Endothelial cell of umbilical vein (primary cell): ENCODE data around the gene DUSP6. TPM values are rescaled to one million over a fixed set of nuclear protein-coding genes. Genes with fewer than 3 reads are reported as not detected.
A peak's percentile ranks its signal among the peaks of the same experiment; 100 is the strongest.

Experiments
- BruUV-seq: library from RNA; stranded (reverse); fragments of 400-500 nt; replicated peaks from 2 replicates; lab custom pipeline; 2021; lab: Mats Ljungman, UMichigan
- CTCF ChIA-PET: fragments of 300-600, 350-600 bp; sonication (Branson Sonifier 250); formaldehyde crosslinking; loops from one replicate; lab custom pipeline; 2021; ENCODE audit warnings: antibody characterized with exemption, inconsistent platforms; lab: Charles Lee
- POLR2A ChIA-PET: fragments of 300-600, 350-600 bp; sonication (Branson Sonifier 250); formaldehyde crosslinking; loops from one replicate; lab custom pipeline; 2021; ENCODE audit warnings: antibody characterized with exemption, inconsistent platforms; lab: Charles Lee
- DNase-seq: peaks from one replicate; pipeline ENCODE4 v3.0.0-alpha.2; 2011; ENCODE audit warnings: low read depth, low spot score
- FAIRE-seq: peaks from 2 replicates; lab custom pipeline; 2011; peaks lifted over from hg19 to GRCh38; lab: Jason Lieb, UNC
- H2AFZ ChIP-seq: 2 replicates; pipeline ENCODE4 v1.6.0; 2012; ENCODE audit warnings: low read depth, low read length, control low read depth, inconsistent platforms
- H3K27ac ChIP-seq: 2 replicates; pipeline ENCODE4 v1.5.1; 2011; ENCODE audit warnings: low read depth, mild to moderate bottlenecking, control low read depth, low read length, moderate library complexity; ENCODE audit not compliant: insufficient read depth
- H3K27me3 ChIP-seq, 2 experiments: 2 replicates each; pipeline versions ENCODE4 v1.6.0 to v1.6.1; 2011; ENCODE audit warnings: low read length in 2 of 2, mixed read lengths in 1 of 2; ENCODE audit not compliant: control insufficient read depth in 2 of 2, insufficient read depth in 2 of 2
- H3K36me3 ChIP-seq, 2 experiments: 2 replicates in 1 of 2; 3 replicates in 1 of 2; pipeline ENCODE4 v1.5.1; 2011; ENCODE audit warnings: low read length in 2 of 2, mild to moderate bottlenecking in 1 of 2, moderate library complexity in 1 of 2; ENCODE audit not compliant: control insufficient read depth in 2 of 2, insufficient read depth in 2 of 2; ENCODE audit errors: extremely low read depth in 1 of 2
- H3K4me1 ChIP-seq: 3 replicates; pipeline ENCODE4 v1.5.1; 2011; ENCODE audit warnings: mild to moderate bottlenecking, low read length; ENCODE audit not compliant: control insufficient read depth, insufficient read depth; ENCODE audit errors: extremely low read depth
- H3K4me2 ChIP-seq: 2 replicates; pipeline ENCODE4 v1.6.1; 2011; ENCODE audit warnings: low read length, control low read depth, mixed read lengths; ENCODE audit not compliant: insufficient read depth
- H3K4me3 ChIP-seq, 3 experiments: fragments of 200-600 bp in 1 of 3; sonication (generic), shearing (Covaris generic) in 1 of 3; replicated peaks in 1 of 3; 2 replicates each; pipeline ENCODE4 v1.5.1; 2011 to 2016; ENCODE audit warnings: control low read depth in 3 of 3, low read length in 3 of 3, mild to moderate bottlenecking in 2 of 3, inconsistent platforms in 1 of 3, low read depth in 1 of 3, moderate library complexity in 1 of 3; ENCODE audit not compliant: insufficient read depth in 1 of 3
- H3K79me2 ChIP-seq: 2 replicates; pipeline ENCODE4 v1.6.0; 2012; ENCODE audit warnings: low read length, inconsistent platforms; ENCODE audit not compliant: control insufficient read depth, insufficient read depth
- H3K9ac ChIP-seq: replicated peaks from 2 replicates; pipeline ENCODE3; 2011; ENCODE audit warnings: low read length, control low read depth; ENCODE audit not compliant: insufficient read depth; ENCODE audit errors: extremely low read depth
- H3K9me1 ChIP-seq: replicated peaks from 3 replicates; pipeline ENCODE4 v1.6.0; 2011; ENCODE audit warnings: mild to moderate bottlenecking, low read length; ENCODE audit not compliant: control insufficient read depth, insufficient read depth; ENCODE audit errors: extremely low read depth
- H3K9me3 ChIP-seq: replicated peaks from 2 replicates; pipeline ENCODE4 v1.5.1; 2012; ENCODE audit warnings: low read length, inconsistent platforms; ENCODE audit not compliant: control insufficient read depth, insufficient read depth
- H4K20me1 ChIP-seq: replicated peaks from 2 replicates; pipeline ENCODE3; 2011; ENCODE audit warnings: mild to moderate bottlenecking, low read length; ENCODE audit not compliant: control insufficient read depth, insufficient read depth; ENCODE audit errors: extremely low read depth
- GATA2 ChIP-seq: IDR thresholded peaks from 2 replicates; pipeline ENCODE4 v1.7.0; 2011; ENCODE audit warnings: low read depth, mild to moderate bottlenecking, moderate library complexity, mixed read lengths, low read length; ENCODE audit not compliant: insufficient read length, insufficient read depth
- JUN ChIP-seq: IDR thresholded peaks from 2 replicates; pipeline ENCODE4 v1.6.1; 2011; ENCODE audit warnings: borderline replicate concordance, low read depth; ENCODE audit not compliant: insufficient read length, insufficient read depth
- POLR2A ChIP-seq: IDR thresholded peaks from 2 replicates; pipeline ENCODE4 v1.6.1; 2012; ENCODE audit warnings: low read depth, mild to moderate bottlenecking, control low read depth, low read length
- POLR2AphosphoS5 ChIP-seq: IDR thresholded peaks from 2 replicates; pipeline ENCODE4 v1.6.1; 2012; ENCODE audit warnings: low read depth, mild to moderate bottlenecking, control low read depth, low read length, moderate library complexity; ENCODE audit not compliant: insufficient read depth
- dilution Hi-C: fragments of 300-500 bp; cut with MboI; formaldehyde crosslinking; loops from one replicate; pipeline ENCODE4 v1.15.0; 2019; ENCODE audit warnings: low sequenced_read_pairs; ENCODE audit not compliant: extremely low pct_ligation_motif_present
- intact Hi-C: fragments of 100-400 bp; cut with micrococcal nuclease; formaldehyde crosslinking; loops from one replicate; pipeline ENCODE4 v1.10.0; 2022
- polyA plus RNA-seq, 4 experiments: library from polyadenylated mRNA; depleted of rRNA in 3 of 4; stranded (reverse) in 3 of 4; unstranded in 1 of 4; fragments of >200 nt; gene quantifications; 2 replicates each; pipeline versions ENCODE4 v1.2.1 to v1.2.3, GENCODE V29; 2011 to 2012; ENCODE audit warnings: missing spikeins in 1 of 4
- total RNA-seq: library from RNA; stranded (reverse); gene quantifications from 2 replicates; pipeline ENCODE4 v1.2.3, GENCODE V29; 2021

The DUSP6 gene
- total and polyA plus RNA-seq, 2 donors (not counting 3 experiments of a cell fraction or from before 2014, with no cell fraction given): 148 to 149 TPM

DNA sequence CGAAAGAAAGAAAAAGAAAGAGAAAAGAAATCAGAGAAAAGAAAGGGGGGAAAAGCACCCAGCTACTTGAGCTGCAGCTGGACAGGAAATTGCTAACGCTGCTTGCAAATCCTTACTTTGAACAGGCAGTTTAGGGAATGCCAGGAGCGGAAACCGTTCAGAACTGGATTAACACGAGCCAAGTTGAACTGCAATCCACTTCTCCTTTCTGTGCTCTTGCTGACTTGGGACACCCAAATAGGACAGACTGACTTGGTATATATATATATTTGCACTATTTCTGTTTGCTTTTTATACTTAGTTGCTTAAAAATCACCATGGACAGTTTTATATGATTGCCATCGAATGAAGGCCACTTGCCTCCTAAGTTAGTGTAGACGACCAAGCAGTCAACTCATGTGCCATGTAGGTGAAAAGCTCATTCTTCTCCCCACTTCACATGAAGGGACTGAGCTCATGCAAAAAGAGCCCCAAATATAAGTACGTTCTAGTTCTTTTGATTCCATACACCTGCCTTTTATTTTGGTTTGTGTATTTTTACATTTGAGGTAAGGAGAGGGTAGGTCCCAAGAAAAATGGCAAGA, 5.5 kb downstream of the DUSP6 start:
- Histone ChIP-seq H3K9ac (peak overlapping the region; percentile 31), H3K27ac (peak overlapping the region; percentile 60), H3K4me3 (peak overlapping the region in 1 of 3 experiments; percentile 90), H3K9me3 (no peaks in the 10 kb centered on the region), H3K36me3 (peaks cover 13 to 29% of the 10 kb centered on the region in 2 experiments), H3K27me3 (no peaks in the 10 kb centered on the region), H3K79me2 (peaks cover 47% of the 10 kb centered on the region), H2AFZ (no peak overlapping the region), H4K20me1 (no peaks in the 10 kb centered on the region), H3K4me1 (peaks cover 48% of the 10 kb centered on the region), H3K9me1 (no peaks in the 10 kb centered on the region), H3K4me2 (peak overlapping the region; percentile 95)
- ChIA-PET POLR2A (interaction anchor here (0.7 to 2.5 kb wide), 13 partner anchors 105 to 330 kb away, joined by 3 to 14 read pairs (median 4); no protein-coding TSS in a partner anchor), CTCF (interaction anchor here (0.7 to 3.6 kb wide), 17 partner anchors 21 to 327 kb away, joined by 3 to 69 read pairs (median 6); partner anchors contain the start of genes GALNT4 and POC1B)
- peak; percentile 95 for DNase-seq
- intact Hi-C loops (loop anchor here (1.0 kb wide), 7 partner anchors 109 to 328 kb away; no protein-coding TSS in a partner anchor), dilution Hi-C loops (loop anchor here (25.0 kb wide), 1 partner anchor 115 kb away; no protein-coding TSS in a partner anchor)
- no peak for FAIRE-seq
- BruUV-seq: no TSS peak
- peak; percentile 24 for TF ChIP-seq POLR2AphosphoS5
- TF ChIP-seq POLR2A: peak; percentile 86
- peak; percentile 22 for TF ChIP-seq GATA2
- TF ChIP-seq JUN: no peak
